SJSA1 (cell line): ENCODE results near the gene OR10A2. TPM values are rescaled to one million over a fixed set of nuclear protein-coding genes. Genes with fewer than 3 reads are reported as not detected.
"Not testable (repeated sequence)": the region's sequence is repeated elsewhere in the genome, so short reads cannot be mapped to it uniquely, and the experiment has no call there.

ENCODE experiments used
- DNase-seq, 2 experiments: peaks; one replicate each; pipeline ENCODE4 v3.0.0-alpha.2; 2015 to 2020; ENCODE audit warnings: low spot score in 2 of 2, low read depth in 1 of 2
- H3K27ac ChIP-seq: fragments of 250-450 bp; sonication (Bioruptor Pico); 2 replicates; pipeline ENCODE4 v1.5.1; 2020; ENCODE audit warnings: mild to moderate bottlenecking, moderate library complexity
- H3K27me3 ChIP-seq: fragments of 250-450 bp; sonication (Bioruptor Pico); replicated peaks from 2 replicates; pipeline ENCODE4 v1.5.1; 2020; ENCODE audit warnings: mild to moderate bottlenecking, moderate library complexity
- H3K36me3 ChIP-seq: fragments of 250-450 bp; sonication (Bioruptor Pico); 2 replicates; pipeline ENCODE4 v1.5.1; 2020; ENCODE audit warnings: mild to moderate bottlenecking
- H3K4me1 ChIP-seq: fragments of 250-450 bp; sonication (Bioruptor Pico); replicated peaks from 2 replicates; pipeline ENCODE4 v1.6.1; 2021; ENCODE audit warnings: mild to moderate bottlenecking
- H3K4me3 ChIP-seq: fragments of 250-450 bp; sonication (Bioruptor Pico); 2 replicates; pipeline ENCODE4 v1.5.1; 2020; ENCODE audit warnings: mild to moderate bottlenecking
- H3K9me3 ChIP-seq: fragments of 250-450 bp; sonication (Bioruptor Pico); replicated peaks from 2 replicates; pipeline ENCODE4 v1.5.1; 2020; ENCODE audit warnings: mild to moderate bottlenecking
- total RNA-seq: library from RNA; depleted of rRNA; stranded (reverse); fragments of >200 nt; shearing (Covaris generic); gene quantifications from 2 replicates; pipeline ENCODE4 v1.2.3, GENCODE V29; 2014; rRNA removed

OR10A2 gene
- not detected in 2 replicates for total RNA-seq

- DNase-seq, result no peak
- H3K27ac ChIP-seq, result no peak within 1 kb of the TSS
- H3K4me1 ChIP-seq, result no peaks in the 10 kb centered on the region
- no peaks in the 10 kb centered on the region for H3K27me3 ChIP-seq
- H3K36me3 ChIP-seq, result no peaks in the 10 kb centered on the region
- H3K4me3 ChIP-seq, result no peak within 1 kb of the TSS
- H3K9me3 ChIP-seq, result no peaks in the 10 kb centered on the region
These were observed at the start of gene OR10A2 for GRCh38 chr11:6862961-6863360. Gene OR10A2, plus strand, starts transcription at chr11:6863057. Its CDS starts 6,698 bp downstream, at chr11:6869755.

- Histone ChIP-seq H3K27ac (no peak overlapping the region), H3K4me3 (no peak overlapping the region), H3K36me3 (no peaks in the 10 kb centered on the region), H3K4me1 (no peaks in the 10 kb centered on the region), H3K27me3 (no peaks in the 10 kb centered on the region), H3K9me3 (no peaks in the 10 kb centered on the region)
- no peak for DNase-seq
These were observed 49.2 kb upstream of the OR10A2 start for GRCh38 chr11:6813656-6814055.

GRCh38 chr11:6817694-6818093 lies 45.2 kb upstream of the OR10A2 start:
- Histone ChIP-seq H3K36me3 (no peaks in the 10 kb centered on the region), H3K4me1 (no peaks in the 10 kb centered on the region), H3K4me3 (no peak overlapping the region), H3K27ac (no peak overlapping the region), H3K27me3 (no peaks in the 10 kb centered on the region), H3K9me3 (no peaks in the 10 kb centered on the region)
- DNase-seq, result no peak

GRCh38 chr11:6818967-6819366 lies 43.9 kb upstream of the OR10A2 start:
- Histone ChIP-seq H3K9me3 (no peaks in the 10 kb centered on the region), H3K27me3 (no peaks in the 10 kb centered on the region), H3K36me3 (no peaks in the 10 kb centered on the region), H3K27ac (no peak overlapping the region), H3K4me3 (no peak overlapping the region), H3K4me1 (no peaks in the 10 kb centered on the region)
- no peak for DNase-seq

- H3K4me1 ChIP-seq, result no peaks in the 10 kb centered on the region
- no peaks in the 10 kb centered on the region for H3K27me3 ChIP-seq
- H3K9me3 ChIP-seq, result no peaks in the 10 kb centered on the region
- no peak for DNase-seq
- H3K4me3 ChIP-seq, result no peak overlapping the region
- no peaks in the 10 kb centered on the region for H3K36me3 ChIP-seq
- no peak overlapping the region for H3K27ac ChIP-seq
These were observed 38.6 kb upstream of the OR10A2 start for GRCh38 chr11:6824136-6824823.

GRCh38 chr11:6825231-6825744 lies 37.6 kb upstream of the OR10A2 start:
- DNase-seq, result no peak
- Histone ChIP-seq H3K27ac (no peak overlapping the region), H3K4me1 (no peaks in the 10 kb centered on the region), H3K9me3 (no peaks in the 10 kb centered on the region), H3K27me3 (no peaks in the 10 kb centered on the region), H3K4me3 (no peak overlapping the region), H3K36me3 (no peaks in the 10 kb centered on the region)

- Histone ChIP-seq H3K4me1 (no peaks in the 10 kb centered on the region), H3K36me3 (no peaks in the 10 kb centered on the region), H3K27me3 (no peaks in the 10 kb centered on the region), H3K9me3 (no peaks in the 10 kb centered on the region), H3K27ac (no peak overlapping the region), H3K4me3 (no peak overlapping the region)
- DNase-seq, result no peak
These were observed 34.8 kb upstream of the OR10A2 start for GRCh38 chr11:6828103-6828502.

- Histone ChIP-seq H3K27me3 (no peaks in the 10 kb centered on the region), H3K36me3 (no peaks in the 10 kb centered on the region), H3K4me3 (no peak overlapping the region), H3K9me3 (no peaks in the 10 kb centered on the region), H3K4me1 (no peaks in the 10 kb centered on the region), H3K27ac (no peak overlapping the region)
- DNase-seq, result no peak
These were observed 29.5 kb upstream of the OR10A2 start for GRCh38 chr11:6833356-6833755.

GRCh38 chr11:6834021-6834420 lies 28.8 kb upstream of the OR10A2 start:
- no peaks in the 10 kb centered on the region for H3K27me3 ChIP-seq
- DNase-seq, result no peak
- no peaks in the 10 kb centered on the region for H3K9me3 ChIP-seq
- no peaks in the 10 kb centered on the region for H3K36me3 ChIP-seq
- no peak overlapping the region for H3K4me3 ChIP-seq
- H3K27ac ChIP-seq, result no peak overlapping the region
- no peaks in the 10 kb centered on the region for H3K4me1 ChIP-seq

GRCh38 chr11:6841694-6842093 lies 21.2 kb upstream of the OR10A2 start:
- no peaks in the 10 kb centered on the region for H3K9me3 ChIP-seq
- no peaks in the 10 kb centered on the region for H3K27me3 ChIP-seq
- H3K4me1 ChIP-seq, result no peaks in the 10 kb centered on the region
- no peak overlapping the region for H3K4me3 ChIP-seq
- DNase-seq, result no peak
- no peak overlapping the region for H3K27ac ChIP-seq
- H3K36me3 ChIP-seq, result no peaks in the 10 kb centered on the region

GRCh38 chr11:6843670-6844069 lies 19.2 kb upstream of the OR10A2 start:
- no peak overlapping the region for H3K27ac ChIP-seq
- H3K36me3 ChIP-seq, result no peaks in the 10 kb centered on the region
- no peak for DNase-seq
- no peaks in the 10 kb centered on the region for H3K9me3 ChIP-seq
- no peaks in the 10 kb centered on the region for H3K27me3 ChIP-seq
- no peaks in the 10 kb centered on the region for H3K4me1 ChIP-seq
- no peak overlapping the region for H3K4me3 ChIP-seq

- no peaks in the 10 kb centered on the region for H3K9me3 ChIP-seq
- no peaks in the 10 kb centered on the region for H3K27me3 ChIP-seq
- H3K27ac ChIP-seq, result no peak overlapping the region
- DNase-seq, result no peak
- H3K36me3 ChIP-seq, result no peaks in the 10 kb centered on the region
- H3K4me3 ChIP-seq, result no peak overlapping the region
- H3K4me1 ChIP-seq, result no peaks in the 10 kb centered on the region
These were observed 18.5 kb upstream of the OR10A2 start for GRCh38 chr11:6844356-6844755.

- no peak within 1 kb of the TSS for H3K4me3 ChIP-seq
- no peaks in the 10 kb centered on the region for H3K4me1 ChIP-seq
- no peaks in the 10 kb centered on the region for H3K27me3 ChIP-seq
- DNase-seq, result no peak
- H3K27ac ChIP-seq, result no peak within 1 kb of the TSS
- H3K36me3 ChIP-seq, result no peaks in the 10 kb centered on the region
- no peaks in the 10 kb centered on the region for H3K9me3 ChIP-seq
These were observed 17.5 kb upstream of the OR10A2 start, which contains the start of gene OR10A5 for GRCh38 chr11:6845383-6845782. Gene OR10A5, plus strand, starts transcription at chr11:6845683. Its CDS starts 0 bp downstream, at chr11:6845683.

GRCh38 chr11:6850526-6850925 lies 12.3 kb upstream of the OR10A2 start:
- H3K4me3 ChIP-seq, result no peak overlapping the region
- H3K27ac ChIP-seq, result no peak overlapping the region
- H3K4me1 ChIP-seq, result no peaks in the 10 kb centered on the region
- no peaks in the 10 kb centered on the region for H3K27me3 ChIP-seq
- DNase-seq, result no peak
- H3K36me3 ChIP-seq, result no peaks in the 10 kb centered on the region
- no peaks in the 10 kb centered on the region for H3K9me3 ChIP-seq

GRCh38 chr11:6854801-6855200 lies 8.1 kb upstream of the OR10A2 start:
- H3K36me3 ChIP-seq, H3K9me3 ChIP-seq, H3K27ac ChIP-seq, H3K4me1 ChIP-seq, DNase-seq, H3K4me3 ChIP-seq, H3K27me3 ChIP-seq: not testable (repeated sequence)
